Transverse colon (tissue), 4 donors: Measurements from ENCODE around the gene PROSER3.

ENCODE experiments used
- EP300 ChIP-seq: sonication (generic); formaldehyde crosslinking; IDR thresholded peaks from one replicate; pipeline ENCODE4 v1.6.1; 2017; ENCODE audit warnings: antibody characterized with exemption, low read depth
- POLR2AphosphoS5 ChIP-seq, 3 donors: sonication (generic); formaldehyde crosslinking; IDR thresholded peaks; one replicate each; pipeline ENCODE4 v1.6.1; 2016; ENCODE audit warnings: antibody characterized with exemption in 3 of 3
- TF ChIP-seq, protein P1 (sequence below), 5 experiments: fragments of 200-600 bp in 3 of 5; fragments of 450-650 bp in 2 of 5; sonication (generic) in 3 of 5; IDR thresholded peaks; 1 replicate in 2 of 5; 2 replicates in 3 of 5; pipeline ENCODE4 v1.5.1; 2016 to 2017; ENCODE audit warnings: antibody characterized with exemption in 5 of 5, inconsistent platforms in 3 of 5, mild to moderate bottlenecking in 2 of 5, moderate library complexity in 1 of 5

DNA sequence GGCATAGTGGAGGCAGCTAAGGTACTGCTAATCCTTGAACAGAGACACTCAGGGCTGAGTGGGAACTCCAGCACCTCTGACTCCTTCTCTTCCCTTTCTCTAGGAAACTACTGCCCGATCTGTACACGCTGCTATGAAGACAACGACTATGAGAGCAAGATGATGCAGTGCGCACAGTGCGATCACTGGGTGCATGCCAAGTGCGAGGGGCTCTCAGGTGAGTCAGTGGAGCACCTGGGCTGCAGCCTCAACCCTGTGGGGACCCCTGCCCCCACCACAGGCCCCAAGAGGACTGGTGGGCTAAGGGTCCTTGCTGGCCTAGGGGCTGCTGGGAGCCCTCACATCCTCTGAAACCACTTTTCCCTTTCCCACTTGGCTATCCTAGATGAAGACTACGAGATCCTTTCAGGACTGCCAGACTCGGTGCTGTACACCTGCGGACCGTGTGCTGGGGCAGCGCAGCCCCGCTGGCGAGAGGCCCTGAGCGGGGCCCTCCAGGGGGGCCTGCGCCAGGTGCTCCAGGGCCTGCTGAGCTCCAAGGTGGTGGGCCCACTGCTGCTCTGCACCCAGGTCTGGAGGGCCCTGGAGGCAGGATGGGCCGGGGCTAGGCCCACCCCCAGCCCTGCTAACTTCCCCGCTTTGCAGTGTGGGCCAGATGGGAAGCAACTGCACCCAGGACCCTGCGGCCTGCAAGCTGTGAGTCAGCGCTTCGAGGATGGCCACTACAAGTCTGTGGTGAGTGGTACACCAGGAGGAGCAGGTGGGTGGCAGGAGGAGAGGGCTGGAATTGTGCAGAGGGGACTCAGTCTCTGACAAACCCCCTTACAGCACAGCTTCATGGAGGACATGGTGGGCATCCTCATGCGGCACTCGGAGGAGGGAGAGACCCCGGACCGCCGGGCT, 30.7 kb upstream of the PROSER3 start:
- TF ChIP-seq, protein P1, sequence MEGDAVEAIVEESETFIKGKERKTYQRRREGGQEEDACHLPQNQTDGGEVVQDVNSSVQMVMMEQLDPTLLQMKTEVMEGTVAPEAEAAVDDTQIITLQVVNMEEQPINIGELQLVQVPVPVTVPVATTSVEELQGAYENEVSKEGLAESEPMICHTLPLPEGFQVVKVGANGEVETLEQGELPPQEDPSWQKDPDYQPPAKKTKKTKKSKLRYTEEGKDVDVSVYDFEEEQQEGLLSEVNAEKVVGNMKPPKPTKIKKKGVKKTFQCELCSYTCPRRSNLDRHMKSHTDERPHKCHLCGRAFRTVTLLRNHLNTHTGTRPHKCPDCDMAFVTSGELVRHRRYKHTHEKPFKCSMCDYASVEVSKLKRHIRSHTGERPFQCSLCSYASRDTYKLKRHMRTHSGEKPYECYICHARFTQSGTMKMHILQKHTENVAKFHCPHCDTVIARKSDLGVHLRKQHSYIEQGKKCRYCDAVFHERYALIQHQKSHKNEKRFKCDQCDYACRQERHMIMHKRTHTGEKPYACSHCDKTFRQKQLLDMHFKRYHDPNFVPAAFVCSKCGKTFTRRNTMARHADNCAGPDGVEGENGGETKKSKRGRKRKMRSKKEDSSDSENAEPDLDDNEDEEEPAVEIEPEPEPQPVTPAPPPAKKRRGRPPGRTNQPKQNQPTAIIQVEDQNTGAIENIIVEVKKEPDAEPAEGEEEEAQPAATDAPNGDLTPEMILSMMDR (IDR thresholded peaks at IDR 0.05) = no peak
- TF ChIP-seq POLR2AphosphoS5 (IDR thresholded peaks at IDR 0.05) (no peak), EP300 (no peak)
